AG04450 (cell line): ENCODE results near the gene C19orf33. TPM values are rescaled to one million over a fixed set of nuclear protein-coding genes. Genes with fewer than 3 reads are reported as not detected.

ENCODE experiments used
- CTCF ChIA-PET: fragments of 300-600, 350-600 bp; formaldehyde crosslinking; extraction: SDS; loops from one replicate; lab custom pipeline; 2022; ENCODE audit warnings: antibody characterized with exemption, inconsistent platforms; lab: Charles Lee
- POLR2A ChIA-PET: fragments of 350-600 bp; formaldehyde crosslinking; extraction: SDS; loops from one replicate; lab custom pipeline; 2021; ENCODE audit warnings: antibody characterized with exemption, inconsistent platforms; lab: Yijun Ruan, JAX
- DNase-seq: peaks from one replicate; pipeline ENCODE4 v3.0.0-alpha.2; 2011; ENCODE audit warnings: low read depth, low spot score
- H3K27ac ChIP-seq: one replicate; pipeline ENCODE4 v1.5.1; 2012; ENCODE audit warnings: low read depth, low read length, control low read depth
- H3K27me3 ChIP-seq: one replicate; pipeline ENCODE4 v1.6.0; 2012; ENCODE audit warnings: low read length; ENCODE audit not compliant: control insufficient read depth, insufficient read depth
- H3K4me3 ChIP-seq: 2 replicates; pipeline ENCODE4 v1.5.1; 2011; ENCODE audit warnings: mild to moderate bottlenecking, low read depth, low read length, control low read depth
- H3K9me3 ChIP-seq: 2 replicates; pipeline ENCODE4 v1.5.1; 2012; ENCODE audit warnings: low read length; ENCODE audit not compliant: control insufficient read depth, insufficient read depth
- CTCF ChIP-seq: IDR thresholded peaks from 2 replicates; pipeline ENCODE4 v1.5.1; 2011; ENCODE audit warnings: low read depth, low read length, control low read depth, inconsistent platforms
- polyA plus RNA-seq: library from polyadenylated mRNA; depleted of rRNA; stranded (reverse); fragments of >200 nt; gene quantifications from 2 replicates; pipeline ENCODE4 v1.2.3, GENCODE V29; 2011

The C19orf33 gene
- polyA plus RNA-seq, 1 experiment = 0.38 TPM

- DNase-seq = no peak
- ChIA-PET POLR2A (interaction anchor here (1.4 kb wide), 1 partner anchor 12 kb away, joined by 4 read pairs; no protein-coding TSS in a partner anchor), CTCF (interaction anchor here (0.6 to 2.1 kb wide), 4 partner anchors 34 to 58 kb away, joined by 3 to 10 read pairs (median 4); partner anchors contain the start of gene CATSPERG)
- Histone ChIP-seq H3K9me3 (no peaks in the 10 kb centered on the region), H3K27me3 (no peaks in the 10 kb centered on the region), H3K4me3 (no peak overlapping the region), H3K27ac (peak overlapping the region; percentile 39)
- TF ChIP-seq CTCF = no peak
These were observed 25.9 kb upstream of the C19orf33 start for GRCh38 chr19:38277969-38278680.

DNA sequence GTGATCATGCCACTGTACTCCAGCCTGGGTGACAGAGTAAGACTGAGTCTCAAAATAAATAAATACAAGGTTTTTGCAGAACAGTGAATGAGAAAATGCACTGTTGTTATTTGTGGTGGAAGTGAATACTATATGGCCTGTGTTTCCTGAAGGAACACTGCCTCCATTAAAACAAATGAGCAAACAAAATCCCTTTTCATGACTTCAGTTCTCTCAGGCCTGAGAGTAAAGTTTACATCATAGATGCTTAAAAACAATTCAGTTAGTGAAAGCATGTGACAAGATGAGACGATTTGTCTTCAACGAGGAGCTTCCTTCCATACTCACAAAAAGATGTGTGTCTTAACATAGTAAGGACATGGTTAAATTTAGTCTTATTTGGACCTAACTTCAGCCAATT lies 25.3 kb upstream of the C19orf33 start:
- no peak overlapping the region for H3K4me3 ChIP-seq
- no peak for DNase-seq
- CTCF ChIA-PET = interaction anchor here (1.0 kb wide), 1 partner anchor 35 kb away, joined by 4 read pairs; no protein-coding TSS in a partner anchor
- POLR2A ChIA-PET = interaction anchor here (0.9 kb wide), 1 partner anchor 376 kb away, joined by 3 read pairs; no protein-coding TSS in a partner anchor
- no peaks in the 10 kb centered on the region for H3K27me3 ChIP-seq
- no peak overlapping the region for H3K27ac ChIP-seq
- TF ChIP-seq CTCF = no peak
- no peaks in the 10 kb centered on the region for H3K9me3 ChIP-seq

GRCh38 chr19:38280030-38280921 lies 23.8 kb upstream of the C19orf33 start:
- ChIA-PET POLR2A (no interaction called here), CTCF (no interaction called here)
- Histone ChIP-seq H3K27ac (no peak overlapping the region), H3K9me3 (no peaks in the 10 kb centered on the region), H3K27me3 (no peaks in the 10 kb centered on the region), H3K4me3 (no peak overlapping the region)
- DNase-seq = no peak
- no peak for TF ChIP-seq CTCF

GRCh38 chr19:38281811-38282566 lies 22.1 kb upstream of the C19orf33 start:
- TF ChIP-seq CTCF = no peak
- POLR2A ChIA-PET = interaction anchor here (0.6 kb wide), 1 partner anchor 14 kb away, joined by 5 read pairs; no protein-coding TSS in a partner anchor
- Histone ChIP-seq H3K27ac (no peak overlapping the region), H3K9me3 (no peaks in the 10 kb centered on the region), H3K4me3 (no peak overlapping the region), H3K27me3 (no peaks in the 10 kb centered on the region)
- CTCF ChIA-PET = interaction anchor here (0.7 kb wide), 1 partner anchor 216 kb away, joined by 5 read pairs; no protein-coding TSS in a partner anchor
- DNase-seq = no peak
